ENCODE data around the gene CCT2. TPM values are rescaled to one million over a fixed set of nuclear protein-coding genes. Genes with fewer than 3 reads are reported as not detected.

The CCT2 gene
- total RNA-seq, 1 experiment from 2014 or later = 244 TPM

DNA sequence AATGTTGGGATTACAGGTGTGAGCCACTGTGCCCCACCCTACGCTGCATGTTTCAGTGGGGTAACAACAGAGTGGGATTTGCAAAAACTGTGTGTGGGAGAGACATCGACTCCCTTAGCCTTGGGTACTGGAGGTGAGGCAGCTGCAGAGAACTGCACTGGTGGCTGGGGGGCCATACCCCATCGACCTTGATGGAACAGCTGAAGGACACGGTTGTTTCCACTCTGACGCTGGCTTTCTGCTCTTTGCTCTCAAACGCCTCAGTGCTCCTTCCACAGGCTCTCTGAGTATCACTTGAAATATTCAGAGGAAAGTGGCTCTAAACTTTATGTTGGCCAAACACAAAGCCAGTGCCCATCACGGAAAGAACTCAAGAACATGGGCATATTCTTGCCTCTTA lies 56.3 kb downstream of the CCT2 start:
- no peak for DNase-seq (ENCODE audit: low read depth)

DNA sequence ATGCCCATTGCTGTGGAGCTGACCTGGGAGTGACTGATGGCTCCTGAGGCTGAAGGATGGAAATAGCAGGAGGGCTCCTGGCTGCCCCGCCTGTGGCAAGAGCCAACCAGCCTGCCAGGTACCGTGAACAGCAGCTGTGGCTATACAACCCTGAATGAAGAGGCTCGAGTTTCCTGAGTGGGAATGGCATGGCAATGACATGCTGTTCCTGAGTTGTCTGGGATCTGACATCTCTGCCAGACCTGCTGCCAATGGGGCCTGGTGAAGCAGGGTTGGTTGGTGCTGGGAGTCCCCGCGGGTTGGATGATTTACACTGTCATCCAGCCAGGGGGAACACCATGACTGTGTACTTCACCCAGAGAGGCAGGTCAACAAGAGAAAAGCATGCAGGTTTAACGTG lies 57.3 kb downstream of the CCT2 start:
- no peak for DNase-seq (ENCODE audit: low read depth)

DNA sequence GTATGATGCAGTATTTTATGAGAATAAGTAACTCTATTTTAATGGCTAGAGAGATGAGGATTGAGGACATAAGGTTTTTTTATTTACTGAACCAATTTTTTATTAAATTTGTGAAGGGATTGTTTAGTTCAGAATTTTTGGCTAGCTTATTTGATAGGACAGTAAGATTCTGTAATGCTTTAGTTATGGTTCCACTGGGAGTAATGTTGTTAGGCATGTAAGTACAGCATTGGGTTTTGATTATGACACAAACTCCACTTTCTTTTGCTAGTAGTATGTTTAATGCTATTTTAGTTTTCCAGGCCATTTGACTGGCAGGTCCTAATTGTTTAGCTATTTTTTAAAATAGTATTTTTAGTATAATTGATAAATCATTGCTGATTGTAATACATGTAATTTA lies 59.3 kb downstream of the CCT2 start:
- no peak for DNase-seq (ENCODE audit: low read depth)

DNA sequence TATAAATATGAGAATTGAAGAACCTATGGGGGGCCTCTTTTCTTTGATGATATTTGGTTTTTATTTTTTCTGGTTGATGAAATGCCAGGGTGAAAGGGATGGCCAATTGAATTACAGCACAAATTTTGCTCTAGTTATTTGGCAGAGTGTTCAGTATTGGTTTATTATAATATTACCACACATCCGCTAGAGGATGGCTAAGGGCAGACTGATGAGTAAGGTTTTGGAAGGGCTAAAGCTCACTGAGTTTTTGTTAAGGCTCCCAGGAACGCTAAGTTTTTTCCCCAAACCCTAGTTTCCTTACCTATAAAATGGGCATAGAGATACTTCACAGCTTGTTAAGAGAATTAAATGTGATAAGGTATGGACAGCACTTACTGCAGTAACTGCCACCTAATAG lies 59.8 kb downstream of the CCT2 start:
- no peak for DNase-seq (ENCODE audit: low read depth)

DNA sequence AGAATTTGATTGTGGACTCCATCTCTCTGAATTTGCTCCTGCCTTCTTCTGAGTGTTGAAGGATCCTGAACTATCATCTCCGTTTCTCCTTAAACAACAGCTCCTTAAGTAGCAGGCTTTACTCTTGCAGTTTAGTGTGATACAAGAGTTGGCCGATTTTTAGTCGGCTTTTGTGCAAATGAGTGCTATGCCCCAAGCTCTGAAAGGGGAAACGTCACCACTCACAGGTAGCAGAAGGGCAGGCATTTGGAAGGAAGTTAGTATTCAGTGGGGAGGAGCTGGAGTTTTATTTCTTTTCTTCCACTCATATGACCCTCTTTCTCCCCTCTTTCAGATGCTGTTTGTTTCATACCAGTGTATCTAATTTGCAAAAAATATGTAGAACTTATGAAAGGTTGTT lies 61.9 kb downstream of the CCT2 start:
- DNase-seq (ENCODE audit: low read depth) = no peak

DNA sequence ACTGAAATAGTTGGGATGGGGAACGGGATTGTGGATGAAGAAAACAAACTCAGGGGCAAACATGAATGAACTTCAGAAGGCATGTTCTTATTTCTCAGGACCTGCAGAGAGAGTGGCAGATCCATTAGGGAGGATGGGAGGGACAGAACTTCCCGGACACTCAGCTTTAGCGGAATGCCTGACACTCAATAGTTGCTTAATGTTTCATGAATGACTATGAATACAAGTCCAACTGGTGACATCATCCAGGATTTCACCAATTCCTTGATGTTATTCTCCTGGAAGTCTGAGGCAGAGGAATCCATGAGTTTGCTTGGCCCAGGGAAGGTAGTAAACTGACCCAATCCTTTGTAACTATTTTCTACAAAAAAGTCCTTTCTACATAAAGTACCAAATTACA lies 63.2 kb downstream of the CCT2 start:
- DNase-seq (ENCODE audit: low read depth) = peak; percentile 50

DNA sequence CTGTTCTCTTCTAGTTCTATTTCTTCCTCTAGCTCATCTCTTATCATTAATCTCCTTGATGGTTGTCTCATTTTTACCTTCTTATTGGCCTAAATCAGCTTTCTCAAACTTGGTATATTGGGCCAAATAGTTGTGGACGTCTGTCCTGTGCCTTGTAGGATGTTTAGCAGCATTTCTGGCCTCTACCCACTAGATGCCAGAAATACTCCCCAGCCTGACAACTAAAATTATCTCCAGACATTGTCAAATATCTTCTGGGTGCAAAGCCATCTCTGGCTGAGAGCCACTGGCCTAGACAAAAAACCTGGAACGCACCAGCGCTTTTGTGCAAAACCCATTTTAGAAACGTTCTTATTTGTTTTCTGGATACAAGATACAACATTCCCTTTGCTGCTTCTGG lies 64.3 kb downstream of the CCT2 start:
- DNase-seq (ENCODE audit: low read depth) = no peak

Other genes starting within 250 kb of the CCT2 start
- gene LYZ, start 237.1 kb upstream of the CCT2 start, total RNA-seq (2014; rRNA removed; shearing (Covaris generic)) = not detected in 2 replicates
- 36.6 and 48.5 TPM in 2 replicates for gene YEATS4, start 225.7 kb upstream of the CCT2 start, total RNA-seq (2014; rRNA removed; shearing (Covaris generic))
- gene FRS2, start 115.1 kb upstream of the CCT2 start, total RNA-seq (2014; rRNA removed; shearing (Covaris generic)) = 25.9 and 38.1 TPM in 2 replicates
- gene LRRC10, start 25.4 kb downstream of the CCT2 start, total RNA-seq (2014; rRNA removed; shearing (Covaris generic)) = not detected in 2 replicates
- 0.02 TPM in 1 of 2 replicates, not detected in the other for gene BEST3, start 113.8 kb downstream of the CCT2 start, total RNA-seq (2014; rRNA removed; shearing (Covaris generic))
- 8.0 and 11.0 TPM in 2 replicates for gene RAB3IP, start 153.4 kb downstream of the CCT2 start, total RNA-seq (2014; rRNA removed; shearing (Covaris generic))
- not detected in 2 replicates for gene MYRFL, start 239.8 kb downstream of the CCT2 start, total RNA-seq (2014; rRNA removed; shearing (Covaris generic))